Smooth muscle cell (in vitro differentiated cells): ENCODE results near the gene NFKB1. TPM values are rescaled to one million over a fixed set of nuclear protein-coding genes. Genes with fewer than 3 reads are reported as not detected.
A peak's percentile ranks its signal among the peaks of the same experiment; 100 is the strongest.

Experiments
- DNase-seq: peaks from one replicate; lab custom pipeline; 2025; ENCODE audit not compliant: unreplicated experiment; lab: John Stamatoyannopoulos, UW
- H2AFZ ChIP-seq: fragments of 200-600 bp; sonication (generic); 2 replicates; pipeline ENCODE4 v1.6.0; 2016; ENCODE audit warnings: antibody characterized with exemption, low read depth, mild to moderate bottlenecking
- H3F3A ChIP-seq: fragments of 200-600 bp; sonication (generic); 2 replicates; pipeline ENCODE4 v1.6.0; 2017; ENCODE audit warnings: antibody characterized with exemption, low read depth
- H3K27ac ChIP-seq: fragments of 200-600 bp; sonication (generic); 2 replicates; pipeline ENCODE4 v1.5.1; 2016; ENCODE audit warnings: low read depth, mild to moderate bottlenecking
- H3K27me3 ChIP-seq: fragments of 200-600 bp; sonication (generic); 2 replicates; pipeline ENCODE4 v1.6.1; 2016; ENCODE audit warnings: low read depth, mild to moderate bottlenecking
- H3K36me3 ChIP-seq: fragments of 200-600 bp; sonication (generic); 2 replicates; pipeline ENCODE4 v1.5.1; 2016; ENCODE audit warnings: low read depth
- H3K4me1 ChIP-seq: fragments of 200-600 bp; sonication (generic); 2 replicates; pipeline ENCODE4 v1.5.1; 2016; ENCODE audit warnings: low read depth
- H3K4me2 ChIP-seq: fragments of 200-600 bp; sonication (generic); 2 replicates; pipeline ENCODE4 v1.6.0; 2016; ENCODE audit warnings: mild to moderate bottlenecking
- H3K4me3 ChIP-seq: fragments of 200-600 bp; sonication (generic); 2 replicates; pipeline ENCODE4 v1.5.1; 2016; ENCODE audit warnings: mild to moderate bottlenecking
- H3K79me2 ChIP-seq: fragments of 200-600 bp; sonication (generic); 2 replicates; pipeline ENCODE4 v1.6.0; 2016; ENCODE audit warnings: low read depth, mild to moderate bottlenecking
- H3K9ac ChIP-seq: fragments of 200-600 bp; sonication (generic); 2 replicates; pipeline ENCODE4 v1.6.0; 2016; ENCODE audit warnings: low read depth
- H3K9me3 ChIP-seq: fragments of 200-600 bp; sonication (generic); replicated peaks from 2 replicates; pipeline ENCODE4 v1.5.1; 2016; ENCODE audit warnings: low read depth
- H4K20me1 ChIP-seq: fragments of 200-600 bp; sonication (generic); 2 replicates; pipeline ENCODE4 v1.6.0; 2016; ENCODE audit warnings: low read depth
- WGBS: methylation state at CpG from one replicate; pipeline ENCODE4 v1.1.7; 2016; ENCODE audit warnings: low lambda C conversion rate; 5-methylcytosine and 5-hydroxymethylcytosine counted together
- polyA plus RNA-seq: library from polyadenylated mRNA; unstranded; fragments of >200 nt; fragmentation: Nextera tagmentation; extraction: Ambion mirVana; gene quantifications from 2 replicates; pipeline ENCODE4 v1.2.1, GENCODE V29; 2016
- total RNA-seq: library from RNA; depleted of rRNA; stranded (reverse); fragments of >200 nt; gene quantifications from 2 replicates; pipeline ENCODE4 v1.2.3, GENCODE V29; 2014
- TF ChIP-seq, protein P1 (sequence below): fragments of 200-600 bp; sonication (generic); IDR thresholded peaks from 2 replicates; pipeline ENCODE4 v1.5.1; 2017; ENCODE audit warnings: borderline replicate concordance, mild to moderate bottlenecking, antibody characterized with exemption; ENCODE audit not compliant: insufficient read depth, poor library complexity, severe bottlenecking

The NFKB1 gene
- total and polyA plus RNA-seq, 2 experiments from 2014 or later = 15.6 to 16.1 TPM

DNA sequence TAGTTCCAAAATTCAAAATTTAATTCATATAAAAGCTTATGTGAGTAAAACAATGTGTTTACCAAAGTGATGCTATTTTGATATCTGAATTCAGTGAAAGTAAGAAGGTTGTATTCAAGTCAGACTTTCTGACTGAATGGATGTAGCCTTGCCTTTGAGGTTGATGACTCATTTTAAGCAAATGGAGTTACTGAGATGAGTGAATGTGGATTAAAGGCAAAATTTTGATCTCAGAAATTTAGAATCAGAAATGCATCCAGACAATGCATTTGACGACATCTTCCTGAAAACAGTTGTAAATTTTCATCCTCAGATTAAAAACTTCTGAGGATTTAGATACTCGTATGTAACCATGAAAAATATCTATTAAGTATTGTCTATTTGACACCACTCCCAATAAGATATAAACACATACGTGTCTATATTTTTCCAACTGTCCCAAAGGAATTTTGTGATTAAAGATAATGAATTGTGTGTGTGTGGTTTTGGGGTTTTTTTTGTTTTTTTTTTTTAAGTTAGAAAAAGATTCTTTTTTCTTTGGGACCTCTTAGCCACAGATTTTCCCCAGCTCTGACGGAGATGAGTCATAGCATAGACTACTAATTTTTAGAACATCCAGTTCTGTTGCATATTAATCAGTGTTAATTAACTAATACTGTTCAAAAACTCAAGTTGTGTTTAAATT is 34.4 kb downstream of the NFKB1 start:
- 61% methylated on average over 4 of the region's 4 CpGs for WGBS
- Histone ChIP-seq H3F3A (peaks cover 5% of the 10 kb centered on the region), H3K4me1 (no peaks in the 10 kb centered on the region), H3K4me3 (no peak overlapping the region), H3K27me3 (no peaks in the 10 kb centered on the region), H3K4me2 (peak overlapping the region; percentile 59), H3K36me3 (peaks cover 5% of the 10 kb centered on the region), H3K9me3 (no peaks in the 10 kb centered on the region), H3K27ac (peak overlapping the region; percentile 51), H3K79me2 (peaks cover 20% of the 10 kb centered on the region), H4K20me1 (peaks cover 11% of the 10 kb centered on the region), H3K9ac (no peak overlapping the region), H2AFZ (no peak overlapping the region)
- TF ChIP-seq, protein P1, sequence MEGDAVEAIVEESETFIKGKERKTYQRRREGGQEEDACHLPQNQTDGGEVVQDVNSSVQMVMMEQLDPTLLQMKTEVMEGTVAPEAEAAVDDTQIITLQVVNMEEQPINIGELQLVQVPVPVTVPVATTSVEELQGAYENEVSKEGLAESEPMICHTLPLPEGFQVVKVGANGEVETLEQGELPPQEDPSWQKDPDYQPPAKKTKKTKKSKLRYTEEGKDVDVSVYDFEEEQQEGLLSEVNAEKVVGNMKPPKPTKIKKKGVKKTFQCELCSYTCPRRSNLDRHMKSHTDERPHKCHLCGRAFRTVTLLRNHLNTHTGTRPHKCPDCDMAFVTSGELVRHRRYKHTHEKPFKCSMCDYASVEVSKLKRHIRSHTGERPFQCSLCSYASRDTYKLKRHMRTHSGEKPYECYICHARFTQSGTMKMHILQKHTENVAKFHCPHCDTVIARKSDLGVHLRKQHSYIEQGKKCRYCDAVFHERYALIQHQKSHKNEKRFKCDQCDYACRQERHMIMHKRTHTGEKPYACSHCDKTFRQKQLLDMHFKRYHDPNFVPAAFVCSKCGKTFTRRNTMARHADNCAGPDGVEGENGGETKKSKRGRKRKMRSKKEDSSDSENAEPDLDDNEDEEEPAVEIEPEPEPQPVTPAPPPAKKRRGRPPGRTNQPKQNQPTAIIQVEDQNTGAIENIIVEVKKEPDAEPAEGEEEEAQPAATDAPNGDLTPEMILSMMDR = no peak
- no peak for DNase-seq

DNA sequence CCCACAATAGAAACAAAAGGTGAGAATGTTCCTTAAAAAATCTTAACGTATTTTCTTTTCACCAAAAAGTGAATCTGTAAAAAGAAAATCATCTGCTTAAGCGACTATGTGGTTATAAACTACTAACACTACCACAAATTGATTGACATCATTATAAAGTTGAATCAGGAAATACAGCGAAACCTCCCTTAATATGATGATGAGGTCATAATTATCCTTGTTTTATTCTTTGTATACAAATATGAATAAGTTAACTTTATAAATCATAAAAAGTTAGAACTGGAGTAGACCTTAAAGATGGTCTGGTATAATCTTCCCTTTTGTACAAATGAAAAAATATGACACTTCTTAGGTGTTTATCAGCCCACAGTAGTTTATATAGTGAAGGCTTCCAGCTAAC is 35.6 kb downstream of the NFKB1 start:
- Histone ChIP-seq H3K79me2 (peaks cover 8% of the 10 kb centered on the region), H3K9me3 (no peaks in the 10 kb centered on the region), H3K9ac (no peak overlapping the region), H3K4me2 (no peak overlapping the region), H2AFZ (no peak overlapping the region), H3K4me1 (no peaks in the 10 kb centered on the region), H4K20me1 (peaks cover 11% of the 10 kb centered on the region), H3K27me3 (no peaks in the 10 kb centered on the region), H3F3A (peaks cover 5% of the 10 kb centered on the region), H3K36me3 (peaks cover 5% of the 10 kb centered on the region), H3K4me3 (no peak overlapping the region), H3K27ac (peak overlapping the region; percentile 51)
- DNase-seq = no peak
- 90% methylated on average over 3 of the region's 3 CpGs for WGBS
- TF ChIP-seq, protein P1 = no peak

DNA sequence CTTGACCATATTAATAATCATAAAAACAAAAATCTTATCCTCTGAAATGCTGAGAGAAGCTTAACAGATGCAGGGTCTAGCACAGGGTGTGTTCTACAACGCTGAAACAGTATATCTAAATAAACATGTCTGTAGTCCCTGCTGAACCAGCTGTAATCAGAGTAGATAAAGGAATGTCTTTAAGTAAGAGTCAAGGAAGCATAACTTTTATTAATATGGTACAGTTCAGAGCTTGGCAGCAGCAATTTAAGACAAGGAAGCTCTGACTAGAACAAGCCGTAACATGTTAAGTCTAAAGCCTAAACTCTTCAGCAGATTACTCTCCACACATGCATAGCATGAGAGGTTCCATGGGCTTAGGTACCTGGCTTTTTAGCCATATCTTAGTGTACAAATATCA is 36.1 kb downstream of the NFKB1 start:
- Histone ChIP-seq H3K27ac (peak overlapping the region; percentile 13), H3K4me2 (peak overlapping the region; percentile 1), H3K4me1 (no peaks in the 10 kb centered on the region), H3K27me3 (no peaks in the 10 kb centered on the region), H3F3A (peaks cover 5% of the 10 kb centered on the region), H3K36me3 (peaks cover 5% of the 10 kb centered on the region), H3K4me3 (no peak overlapping the region), H2AFZ (no peak overlapping the region), H3K79me2 (peaks cover 8% of the 10 kb centered on the region), H3K9ac (no peak overlapping the region), H4K20me1 (peaks cover 11% of the 10 kb centered on the region), H3K9me3 (no peaks in the 10 kb centered on the region)
- TF ChIP-seq, protein P1 = no peak
- no peak for DNase-seq
- 48% methylated on average over 2 of the region's 2 CpGs for WGBS

DNA sequence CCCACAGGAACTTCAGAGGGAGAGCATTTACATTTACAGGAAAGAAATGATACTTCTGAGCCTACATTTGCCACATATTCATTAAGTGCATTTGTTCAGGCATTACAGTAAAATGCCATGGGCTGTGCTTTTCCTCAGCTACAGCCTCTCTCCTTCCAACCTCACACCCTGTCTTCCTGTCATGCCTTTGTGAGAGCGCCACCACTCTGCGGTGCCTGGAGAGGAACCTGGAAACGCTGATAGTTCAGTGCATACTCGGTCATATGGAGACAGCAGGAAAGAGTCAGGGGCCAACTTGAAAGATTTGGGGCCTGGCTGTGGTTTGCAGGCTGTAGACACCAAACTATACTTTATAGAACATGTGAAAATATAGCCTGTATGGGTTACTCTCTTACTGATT is 40.5 kb downstream of the NFKB1 start:
- Histone ChIP-seq H3K4me1 (no peaks in the 10 kb centered on the region), H3K27me3 (no peaks in the 10 kb centered on the region), H3K36me3 (peaks cover 5% of the 10 kb centered on the region), H3K4me3 (no peak overlapping the region), H3K9me3 (no peaks in the 10 kb centered on the region), H3K4me2 (no peak overlapping the region), H4K20me1 (no peaks in the 10 kb centered on the region), H2AFZ (no peak overlapping the region), H3K79me2 (no peaks in the 10 kb centered on the region), H3K9ac (no peak overlapping the region), H3K27ac (no peak overlapping the region), H3F3A (no peaks in the 10 kb centered on the region)
- TF ChIP-seq, protein P1 = no peak
- WGBS = 72% methylated on average over 4 of the region's 4 CpGs
- no peak for DNase-seq
